ENCODE results near the gene NHERF2.
A peak's percentile ranks its signal among the peaks of the same experiment; 100 is the strongest.

The NHERF2 gene

DNA sequence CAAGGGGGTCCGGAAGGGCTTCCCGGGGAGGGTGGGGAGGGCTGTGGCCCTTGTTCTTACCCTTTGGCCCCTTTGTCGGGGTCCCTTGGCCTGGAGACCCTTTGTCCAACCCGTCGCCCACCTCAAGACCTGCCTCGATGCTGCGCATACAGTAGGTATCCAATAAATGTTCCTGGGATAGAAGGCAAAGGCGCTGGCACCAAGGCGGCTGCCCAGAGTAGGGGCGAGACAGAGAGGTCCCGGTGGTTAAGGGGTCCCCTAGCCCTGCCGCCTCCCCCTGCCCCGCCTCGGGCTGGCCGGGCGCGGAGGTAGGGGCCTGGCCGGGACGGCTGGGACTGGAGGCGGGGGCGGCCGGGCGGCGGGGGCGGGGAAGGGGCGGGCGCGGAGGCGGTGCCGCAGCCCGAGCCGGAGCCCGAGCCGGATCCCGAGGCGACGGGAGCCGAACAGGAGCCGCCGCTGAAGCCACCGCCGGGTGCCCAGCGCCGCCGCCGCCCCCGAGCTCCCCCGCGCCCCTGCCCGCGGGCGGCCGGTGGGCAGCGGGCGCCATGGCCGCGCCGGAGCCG, at the start of gene NHERF2:
TSS of gene NHERF2 (plus strand) at position 442 of the 563 bp plus-strand sequence. CDS start at position 546, 104 bp downstream.
- DNase-seq, result no peak

DNA sequence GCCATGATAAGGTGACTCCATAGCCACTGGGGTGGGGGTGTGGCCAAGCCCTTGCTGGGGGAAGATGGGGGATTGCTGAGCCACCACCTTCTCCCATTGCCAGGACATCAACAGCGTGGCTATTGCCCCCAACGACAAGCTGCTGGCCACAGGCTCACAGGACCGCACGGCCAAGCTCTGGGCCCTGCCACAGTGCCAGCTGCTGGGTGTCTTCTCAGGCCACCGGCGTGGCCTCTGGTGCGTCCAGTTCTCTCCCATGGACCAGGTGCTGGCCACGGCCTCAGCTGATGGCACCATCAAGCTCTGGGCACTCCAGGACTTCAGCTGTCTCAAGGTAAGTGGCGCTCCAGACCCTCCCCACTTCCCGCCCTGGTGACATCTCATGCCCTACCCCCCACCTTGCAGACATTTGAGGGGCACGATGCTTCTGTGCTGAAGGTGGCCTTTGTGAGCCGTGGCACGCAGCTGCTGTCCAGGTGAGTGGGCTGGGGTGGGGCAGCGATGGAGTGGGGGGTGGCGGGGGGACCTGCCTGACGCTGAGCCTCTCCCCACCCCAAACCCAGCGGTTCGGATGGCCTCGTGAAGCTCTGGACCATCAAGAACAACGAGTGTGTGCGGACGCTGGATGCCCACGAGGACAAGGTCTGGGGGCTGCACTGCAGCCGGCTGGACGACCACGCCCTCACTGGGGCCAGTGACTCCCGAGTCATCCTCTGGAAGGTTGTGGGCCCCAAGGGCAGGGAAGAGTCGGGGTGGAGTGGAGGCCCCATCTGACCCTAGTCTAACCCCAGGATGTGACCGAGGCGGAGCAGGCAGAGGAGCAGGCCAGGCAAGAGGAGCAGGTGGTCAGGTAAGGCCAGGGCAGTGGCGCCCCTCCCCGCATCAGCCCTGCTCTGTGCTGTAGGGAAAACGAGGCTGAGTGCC, 49.5 kb upstream of the NHERF2 start:
- DNase-seq, result no peak

DNA sequence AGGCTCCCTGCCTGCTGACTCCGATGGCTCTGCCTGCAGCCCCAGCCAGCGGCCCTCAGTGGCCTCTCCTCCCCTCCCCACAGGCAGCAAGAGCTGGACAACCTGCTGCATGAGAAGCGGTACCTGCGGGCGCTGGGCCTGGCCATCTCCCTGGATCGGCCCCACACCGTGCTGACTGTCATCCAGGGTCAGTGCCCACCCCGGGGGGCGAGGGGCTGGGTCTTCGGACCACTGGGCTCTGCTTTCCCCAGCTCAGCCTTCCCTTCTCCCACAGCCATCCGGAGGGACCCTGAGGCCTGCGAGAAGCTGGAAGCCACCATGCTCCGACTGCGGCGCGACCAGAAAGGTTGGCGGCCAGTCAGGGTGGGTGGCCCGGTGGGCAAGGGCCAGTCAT, 48.8 kb upstream of the NHERF2 start:
- DNase-seq, result no peak

DNA sequence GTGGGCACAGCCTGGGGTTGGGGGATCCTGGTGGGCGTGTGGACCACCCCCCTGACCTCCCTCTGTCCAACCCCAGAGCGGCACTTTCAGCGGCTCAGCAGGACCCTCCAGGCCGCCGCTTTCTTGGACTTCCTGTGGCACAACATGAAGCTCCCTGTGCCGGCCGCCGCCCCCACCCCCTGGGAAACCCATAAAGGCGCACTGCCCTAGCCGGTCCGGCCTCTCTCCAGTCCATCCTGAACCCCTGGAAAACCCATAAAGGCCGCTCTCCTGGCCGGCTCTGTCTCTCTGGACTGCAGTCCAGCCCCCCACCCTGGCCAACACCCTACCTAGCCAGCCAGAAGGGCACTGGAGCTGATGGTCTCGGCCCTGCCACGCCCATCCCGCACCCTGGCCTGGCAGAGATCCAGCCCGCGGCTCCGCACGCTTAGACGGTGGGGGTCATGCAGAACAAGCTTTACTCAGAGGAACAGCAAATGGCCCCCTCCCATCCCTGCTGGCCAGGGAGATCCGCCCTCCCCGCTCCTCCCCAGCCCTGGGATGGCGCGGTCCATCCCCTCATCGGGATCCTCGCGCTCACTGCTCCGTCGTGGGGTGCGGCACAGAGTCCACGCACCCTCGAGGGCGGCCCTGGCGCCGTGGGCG, 48.1 kb upstream of the NHERF2 start:
- DNase-seq, result no peak

DNA sequence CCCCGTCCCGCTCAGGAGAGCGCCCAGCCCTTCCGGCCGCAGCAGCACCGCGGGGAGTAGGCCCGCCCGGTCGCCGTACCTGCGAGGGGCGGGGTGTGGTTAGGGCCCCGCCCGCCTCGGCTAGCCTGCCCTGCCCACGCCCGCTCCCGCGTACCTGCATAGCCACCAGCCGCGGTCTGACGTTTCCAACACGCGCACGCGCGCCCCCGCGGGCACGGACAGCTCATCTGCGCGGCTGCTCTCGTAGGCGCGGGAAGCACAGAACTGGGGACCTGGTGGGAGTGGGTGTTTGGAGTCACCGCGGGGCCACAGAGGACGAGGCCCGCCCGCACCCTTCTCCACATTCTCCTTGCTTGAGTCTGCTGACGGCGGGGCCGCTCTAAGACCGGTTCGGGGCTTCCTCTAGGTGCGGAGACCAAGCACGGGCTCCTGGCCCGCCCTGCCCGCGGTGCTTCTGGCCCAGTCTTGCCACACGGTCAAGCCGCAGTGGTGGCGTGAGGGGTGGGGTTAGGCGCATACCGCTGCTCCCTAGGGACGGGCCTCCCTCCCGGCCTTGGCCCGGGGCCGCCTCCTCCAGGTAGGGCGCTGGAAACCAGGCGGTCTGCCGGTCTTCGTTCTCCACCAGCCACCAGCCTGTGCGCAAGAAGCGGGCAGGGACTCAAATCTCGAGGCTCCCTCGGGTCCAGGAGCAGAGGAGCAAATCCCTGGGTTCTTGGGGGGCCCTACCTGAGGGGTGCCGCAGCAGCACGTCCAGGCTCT, 47.3 kb upstream of the NHERF2 start:
- DNase-seq, result no peak

DNA sequence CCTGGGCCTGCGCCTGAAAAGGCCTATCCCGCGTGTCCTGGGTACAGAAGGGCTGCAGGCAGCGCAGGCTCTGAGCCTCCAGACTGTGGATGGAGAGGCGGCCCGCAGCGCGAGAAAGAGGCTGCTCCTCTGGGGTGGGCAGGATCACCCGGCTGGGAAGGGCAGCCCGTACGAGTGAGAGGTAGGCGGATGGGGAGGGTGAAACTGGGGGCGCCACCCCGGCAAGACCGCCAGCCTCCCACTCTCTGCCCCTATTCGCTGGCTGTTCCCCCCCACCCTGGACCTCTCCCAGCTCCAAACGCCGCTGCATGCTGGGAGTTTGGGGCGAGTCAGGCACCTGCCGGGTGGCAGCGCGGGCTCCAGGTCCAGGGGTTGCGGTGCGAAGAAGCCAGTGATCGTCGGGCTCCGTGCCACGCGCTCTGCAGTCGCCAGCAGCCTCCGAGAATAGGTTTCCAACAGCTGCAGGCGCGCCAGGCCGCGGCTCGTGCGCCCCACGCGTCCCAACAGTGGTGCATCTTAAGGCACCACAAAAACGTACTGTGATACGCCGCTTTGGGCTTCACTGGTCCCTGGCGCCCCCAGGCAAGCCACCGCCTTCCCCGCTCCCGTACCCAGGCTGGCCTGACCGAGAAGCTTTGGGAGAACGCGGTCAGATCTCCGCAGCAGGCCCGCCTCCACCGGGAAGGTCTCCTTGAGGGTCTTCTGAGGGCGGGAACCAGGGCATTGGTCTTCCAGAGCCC, 46.5 kb upstream of the NHERF2 start:
- DNase-seq, result no peak

DNA sequence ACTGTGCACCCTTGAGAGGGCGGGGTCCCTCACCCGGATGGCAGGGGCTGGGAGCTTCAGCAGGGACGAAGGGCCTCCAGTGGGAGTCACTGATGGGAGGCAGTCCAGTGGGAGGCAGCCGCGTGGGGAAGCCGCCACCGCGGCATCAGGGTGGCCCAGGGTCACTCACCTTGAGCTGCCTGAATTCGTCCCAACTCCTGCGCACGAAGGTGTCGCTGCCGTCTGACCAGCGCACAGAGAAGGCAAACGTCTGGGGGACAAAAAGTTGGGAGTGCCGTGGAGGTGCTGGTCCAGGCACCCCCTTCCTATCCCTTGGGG, 46.0 kb upstream of the NHERF2 start:
- no peak for DNase-seq

DNA sequence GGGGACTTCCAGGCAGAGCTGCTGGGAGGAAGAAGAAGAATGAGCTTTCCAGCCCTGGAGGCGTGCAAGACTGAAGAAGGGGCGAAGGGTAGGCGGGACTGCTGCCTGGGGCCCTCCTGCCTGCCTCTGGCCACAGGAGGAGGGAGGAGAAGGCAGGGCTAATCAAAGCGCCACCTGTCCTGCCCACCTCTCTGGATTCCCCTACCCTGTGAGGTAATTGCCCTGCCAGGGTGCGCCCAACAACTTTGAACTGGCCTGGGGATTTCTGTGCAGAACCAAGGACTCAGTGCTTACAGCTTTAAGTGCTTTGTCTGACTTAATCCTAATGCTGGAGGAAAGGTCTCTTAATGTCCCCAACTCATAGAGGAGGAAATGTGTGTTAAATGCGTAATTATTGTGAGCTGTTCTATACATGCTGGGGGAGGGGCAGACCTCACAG, 45.3 kb upstream of the NHERF2 start, which contains the start of gene NOXO1:
TSS of gene NOXO1 (minus strand) at position 72 of the 439 bp plus-strand sequence. CDS start 290 bp downstream, outside the sequence.
- no peak for DNase-seq

DNA sequence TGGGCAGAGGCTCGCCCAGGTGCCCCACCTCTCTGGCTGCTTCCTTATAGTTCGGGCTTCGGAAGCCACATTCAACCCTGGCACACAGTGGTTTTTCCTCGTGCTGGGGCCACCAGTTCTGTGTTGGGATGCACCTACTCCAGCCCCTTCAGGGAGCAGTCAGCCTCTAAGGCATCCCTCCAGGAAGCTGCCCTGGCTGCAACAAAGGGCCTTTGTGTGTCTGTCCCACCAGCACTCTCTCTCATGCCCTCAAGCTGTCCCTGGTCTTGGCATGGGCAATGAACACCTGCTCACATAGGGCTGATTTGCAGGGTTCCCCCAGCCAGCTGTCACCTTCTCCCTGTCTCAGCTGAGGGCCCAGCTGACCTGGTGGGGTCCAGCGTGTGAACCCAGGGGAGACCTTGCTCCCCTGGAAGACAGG, 44.7 kb upstream of the NHERF2 start:
- no peak for DNase-seq

DNA sequence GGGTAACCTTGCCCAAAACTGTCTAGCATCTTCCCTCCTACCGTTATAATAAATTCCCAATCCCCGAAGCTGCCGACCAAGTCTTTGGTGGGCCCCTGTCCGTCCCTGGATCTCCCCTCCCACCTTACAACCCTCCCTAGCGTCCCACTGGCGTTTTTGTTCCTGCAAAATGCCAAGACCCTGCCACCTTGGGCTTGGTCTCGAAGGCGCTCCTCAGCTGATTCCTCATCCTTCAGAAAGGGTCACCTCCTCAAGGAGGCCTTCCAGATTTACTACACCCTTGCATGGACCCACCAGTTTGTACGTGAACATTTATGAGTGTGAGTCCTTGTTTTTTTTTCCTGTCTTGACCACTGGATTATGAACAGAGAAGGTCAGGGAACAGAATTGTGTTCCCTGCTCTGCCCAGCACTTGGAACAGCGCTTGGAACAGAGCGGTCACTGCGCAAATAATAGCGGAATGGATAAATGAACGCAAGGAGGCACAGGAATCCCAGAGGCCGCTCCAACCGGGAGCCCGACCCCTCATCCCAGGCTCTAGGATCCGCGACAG, 43.6 kb upstream of the NHERF2 start:
- no peak for DNase-seq

DNA sequence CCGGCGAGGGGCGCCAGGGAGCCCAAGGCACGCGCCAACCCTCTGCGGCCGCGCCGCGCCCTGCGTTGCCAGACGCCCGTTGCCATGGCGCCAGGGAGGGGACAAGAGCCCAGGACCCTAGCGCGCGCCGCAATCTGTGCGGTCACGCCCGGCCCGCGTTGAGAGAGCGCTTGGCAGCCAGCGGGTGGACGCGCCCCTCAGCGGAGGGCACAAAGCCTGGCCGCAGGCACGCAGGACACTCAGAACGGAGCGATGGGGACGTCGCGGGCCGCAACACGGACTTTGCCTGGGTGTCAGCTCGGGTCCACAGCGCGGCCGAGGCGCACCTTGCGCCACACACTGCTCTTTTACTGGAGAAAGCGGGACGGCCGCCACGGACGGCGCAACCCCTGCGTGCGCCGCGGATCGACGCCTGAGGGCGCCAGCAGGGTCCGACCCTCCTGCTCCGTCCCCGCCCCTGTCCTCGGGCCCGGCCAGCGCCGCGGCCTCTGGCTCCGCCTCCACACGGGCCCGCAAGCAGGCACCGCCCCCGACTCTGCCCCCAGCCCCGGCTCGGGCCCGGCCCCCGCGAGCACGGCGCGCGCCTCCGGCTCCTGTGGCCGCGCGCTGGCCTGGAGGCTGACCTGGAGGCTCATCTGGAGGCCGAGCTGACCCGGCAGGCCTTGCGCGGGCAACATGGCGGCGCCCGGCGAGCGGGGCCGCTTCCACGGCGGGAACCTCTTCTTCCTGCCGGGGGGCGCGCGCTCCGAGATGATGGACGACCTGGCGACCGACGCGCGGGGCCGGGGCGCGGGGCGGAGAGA, 43.0 kb upstream of the NHERF2 start, which contains the start of gene GFER:
TSS of gene GFER (plus strand) at position 650 of the 803 bp plus-strand sequence. CDS start at position 676, 26 bp downstream.
- peak; percentile 92 for DNase-seq

DNA sequence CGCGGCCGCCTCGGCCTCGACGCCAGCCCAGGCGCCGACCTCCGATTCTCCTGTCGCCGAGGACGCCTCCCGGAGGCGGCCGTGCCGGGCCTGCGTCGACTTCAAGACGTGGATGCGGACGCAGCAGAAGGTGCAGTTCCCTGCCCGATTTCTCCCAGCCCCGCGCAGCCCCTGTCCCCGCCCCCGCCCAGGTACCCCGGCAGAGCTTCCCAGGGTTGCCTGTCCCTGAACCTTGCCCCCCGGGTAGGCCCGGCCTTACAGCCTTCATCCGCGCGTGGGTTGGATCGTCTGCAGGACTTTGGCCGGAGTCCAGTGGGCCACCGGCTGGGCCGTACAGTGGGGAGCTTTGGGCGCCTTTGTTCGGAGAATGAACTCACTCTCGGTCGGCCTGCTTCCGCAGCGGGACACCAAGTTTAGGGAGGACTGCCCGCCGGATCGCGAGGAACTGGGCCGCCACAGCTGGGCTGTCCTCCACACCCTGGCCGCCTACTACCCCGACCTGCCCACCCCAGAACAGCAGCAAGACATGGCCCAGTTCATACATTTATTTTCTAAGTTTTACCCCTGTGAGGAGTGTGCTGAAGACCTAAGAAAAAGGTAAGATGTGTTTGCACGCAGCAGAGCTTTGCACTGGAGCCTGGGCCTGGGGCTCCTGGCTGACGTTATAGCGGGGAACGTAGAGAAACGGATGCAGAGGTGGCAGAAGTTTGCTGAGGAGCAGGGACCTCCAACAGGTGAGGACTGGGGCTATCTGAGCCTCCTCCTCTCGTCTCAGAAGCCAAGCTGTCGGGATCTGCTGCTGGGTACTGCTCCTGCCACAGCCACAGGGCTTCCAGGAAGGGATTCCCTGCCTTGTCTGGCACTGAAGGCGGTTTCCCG, 42.1 kb upstream of the NHERF2 start:
- DNase-seq, result no peak

DNA sequence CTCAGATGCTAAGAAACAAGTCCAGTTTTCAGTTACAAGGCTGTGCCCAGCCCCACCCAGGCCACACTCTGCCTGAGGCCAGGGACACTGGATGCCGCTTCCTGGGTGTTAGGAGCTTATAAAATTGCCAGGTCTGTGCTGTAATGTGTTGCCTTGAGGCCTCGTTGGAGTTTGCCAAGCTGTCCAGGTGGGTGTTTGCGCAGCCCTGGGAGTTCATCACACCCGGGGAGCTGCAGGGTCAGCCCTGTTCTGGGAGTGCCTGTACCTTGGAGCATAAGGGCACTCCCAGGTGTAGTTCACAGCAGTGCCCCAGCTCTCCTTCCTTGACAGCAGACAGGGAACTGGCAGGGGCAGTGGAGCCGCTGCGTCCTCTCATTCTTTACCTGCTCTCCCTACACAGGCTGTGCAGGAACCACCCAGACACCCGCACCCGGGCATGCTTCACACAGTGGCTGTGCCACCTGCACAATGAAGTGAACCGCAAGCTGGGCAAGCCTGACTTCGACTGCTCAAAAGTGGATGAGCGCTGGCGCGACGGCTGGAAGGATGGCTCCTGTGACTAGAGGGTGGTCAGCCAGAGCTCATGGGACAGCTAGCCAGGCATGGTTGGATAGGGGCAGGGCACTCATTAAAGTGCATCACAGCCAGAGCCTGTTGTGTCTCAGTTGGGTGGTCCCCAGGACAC, 41.1 kb upstream of the NHERF2 start:
- DNase-seq, result no peak

DNA sequence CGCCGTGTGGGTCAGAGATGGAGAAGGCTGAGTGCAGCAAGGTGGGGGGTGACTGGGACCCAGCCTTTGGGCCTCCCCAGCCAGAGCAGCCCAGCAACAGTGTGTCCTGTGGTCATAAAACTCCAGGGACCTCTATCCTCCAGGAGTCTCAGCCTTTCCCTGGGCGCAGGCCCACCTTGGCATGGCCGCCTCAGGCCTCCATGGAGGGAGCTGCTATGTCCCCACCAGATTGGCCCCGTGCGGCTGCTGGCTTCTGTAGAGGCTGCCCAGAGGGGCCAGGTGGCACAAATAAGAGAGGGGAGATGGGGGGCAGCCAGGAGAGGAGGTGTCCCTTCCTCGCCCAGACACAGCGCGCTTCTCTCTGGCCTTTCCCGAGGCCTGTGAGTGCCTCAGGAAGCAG, 39.5 kb upstream of the NHERF2 start:
- no peak for DNase-seq

DNA sequence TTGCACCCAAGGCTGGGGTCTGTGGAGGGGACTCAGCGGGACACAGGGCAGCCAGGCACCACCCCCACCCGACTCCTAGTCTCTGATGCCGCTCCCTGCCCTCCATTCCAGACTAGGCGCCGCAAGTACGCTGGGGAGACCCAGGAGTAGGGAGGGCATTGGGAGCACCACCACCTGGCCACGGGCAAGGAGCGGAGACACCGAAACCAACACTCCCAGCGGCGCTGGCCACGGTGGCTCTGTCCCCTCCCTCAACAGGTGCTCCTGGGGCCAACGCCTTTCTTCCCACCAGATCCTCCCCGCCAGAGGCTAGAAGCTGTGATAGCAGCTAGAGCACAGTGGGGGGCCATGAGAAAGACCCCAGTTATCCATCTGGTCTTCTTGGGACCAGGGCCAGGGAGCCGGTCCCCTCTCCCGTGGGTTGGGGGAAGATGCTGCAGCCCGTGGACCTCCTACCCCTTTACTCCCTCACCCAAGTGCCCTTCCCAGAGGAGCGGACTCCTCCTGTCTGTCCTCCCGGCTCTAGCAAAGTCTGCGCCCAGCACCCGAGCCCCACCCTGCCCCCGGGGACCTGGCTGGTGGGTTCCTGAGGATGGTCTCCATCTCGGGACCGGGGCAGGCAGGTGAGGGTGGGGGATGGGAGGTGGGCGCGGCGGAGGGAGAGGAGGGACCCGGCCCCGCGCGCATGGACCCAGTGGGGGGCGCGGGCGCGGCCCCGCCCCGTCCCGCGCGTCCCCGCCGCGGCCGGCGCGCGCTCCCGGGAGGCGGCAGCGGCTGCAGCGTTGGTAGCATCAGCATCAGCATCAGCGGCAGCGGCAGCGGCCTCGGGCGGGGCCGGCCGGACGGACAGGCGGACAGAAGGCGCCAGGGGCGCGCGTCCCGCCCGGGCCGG, 37.2 kb upstream of the NHERF2 start, which contains the start of gene SYNGR3:
TSS of gene SYNGR3 (plus strand) at position 762 of the 892 bp plus-strand sequence. CDS start 133 bp downstream, outside the sequence.
- DNase-seq, result no peak

DNA sequence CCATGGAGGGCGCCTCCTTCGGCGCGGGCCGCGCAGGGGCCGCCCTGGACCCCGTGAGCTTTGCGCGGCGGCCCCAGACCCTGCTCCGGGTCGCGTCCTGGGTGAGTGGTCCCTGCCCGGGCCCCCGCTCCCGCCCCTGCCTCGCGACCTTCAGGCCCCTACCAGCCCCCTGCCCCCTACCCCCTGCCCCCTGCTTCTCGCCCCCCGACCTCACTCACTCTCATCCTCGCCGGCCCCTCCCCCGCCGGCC, 36.7 kb upstream of the NHERF2 start:
- no peak for DNase-seq

DNA sequence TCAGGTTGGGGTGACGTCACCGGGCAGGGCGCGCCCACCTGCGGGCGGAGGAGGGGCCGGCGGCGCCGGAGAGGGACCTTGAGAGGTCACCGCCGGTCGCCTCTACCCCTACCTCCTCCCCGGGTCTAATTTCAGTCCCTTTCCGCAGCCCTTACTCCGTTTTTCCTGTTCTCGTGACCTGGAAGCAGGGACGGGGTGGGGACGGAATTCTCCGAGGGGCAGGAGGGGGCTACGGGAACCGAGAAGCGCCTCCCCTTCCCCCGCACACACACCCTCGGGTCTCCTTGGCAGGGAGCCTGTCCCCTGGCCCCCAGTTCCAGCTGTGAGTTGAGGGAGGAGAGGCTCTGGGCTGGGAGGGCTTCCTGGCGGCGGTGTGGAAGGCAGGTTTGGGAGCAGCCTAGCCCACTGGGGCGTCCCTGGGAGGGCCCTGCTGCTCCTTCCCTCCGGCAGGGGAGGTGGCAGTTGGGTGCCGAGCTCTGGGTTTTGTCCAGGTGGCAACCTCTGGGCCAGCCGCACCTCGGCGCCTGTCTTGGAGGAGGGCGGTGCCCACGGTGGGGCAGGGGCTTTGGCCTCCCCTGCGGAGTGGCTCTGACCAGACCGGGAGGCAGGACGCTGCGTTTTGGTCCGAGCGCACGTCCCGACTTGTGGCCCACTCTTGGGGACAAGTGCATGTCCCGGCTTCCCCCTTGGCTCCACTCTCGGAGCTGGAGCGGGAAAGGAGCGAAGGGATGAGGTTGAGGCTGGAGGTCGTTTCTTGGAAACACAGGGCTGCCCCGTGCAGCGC, 36.2 kb upstream of the NHERF2 start:
- no peak for DNase-seq

DNA sequence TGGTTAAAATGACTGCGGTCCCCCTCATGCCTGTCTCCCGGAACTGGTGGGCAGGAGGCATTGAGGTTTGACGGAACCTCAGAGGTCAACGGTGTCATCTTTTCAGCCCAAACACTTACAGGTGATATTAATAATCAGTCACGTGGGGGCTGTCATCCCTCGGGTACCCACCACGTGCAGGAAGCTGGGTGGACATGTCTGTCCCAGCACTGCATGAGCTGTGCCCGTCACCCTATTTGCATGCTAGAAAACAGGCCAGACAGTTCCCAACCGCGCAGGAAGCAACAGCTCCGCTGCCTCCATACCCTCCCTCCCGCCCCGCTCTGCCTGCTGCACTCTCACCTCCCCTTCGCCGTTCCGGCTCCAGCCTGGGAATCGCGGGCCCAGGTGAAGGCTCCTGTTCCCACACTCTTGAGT, 35.6 kb upstream of the NHERF2 start:
- DNase-seq, result no peak
